DND-41 (cell line): ENCODE data around the gene ARHGEF12.

Source experiments
- EZH2 ChIP-seq: IDR thresholded peaks from 3 replicates; pipeline ENCODE4 v1.6.1; 2012; ENCODE audit warnings: borderline replicate concordance, low read depth, mild to moderate bottlenecking, moderate library complexity, low read length, inconsistent platforms; ENCODE audit not compliant: severe bottlenecking
- TF ChIP-seq, protein P1 (sequence below): IDR thresholded peaks from 2 replicates; pipeline ENCODE4 v1.5.1; 2012; ENCODE audit warnings: borderline replicate concordance, low read length, moderate library complexity, mild to moderate bottlenecking; ENCODE audit not compliant: poor library complexity, severe bottlenecking; ENCODE audit errors: extremely low read depth

DNA sequence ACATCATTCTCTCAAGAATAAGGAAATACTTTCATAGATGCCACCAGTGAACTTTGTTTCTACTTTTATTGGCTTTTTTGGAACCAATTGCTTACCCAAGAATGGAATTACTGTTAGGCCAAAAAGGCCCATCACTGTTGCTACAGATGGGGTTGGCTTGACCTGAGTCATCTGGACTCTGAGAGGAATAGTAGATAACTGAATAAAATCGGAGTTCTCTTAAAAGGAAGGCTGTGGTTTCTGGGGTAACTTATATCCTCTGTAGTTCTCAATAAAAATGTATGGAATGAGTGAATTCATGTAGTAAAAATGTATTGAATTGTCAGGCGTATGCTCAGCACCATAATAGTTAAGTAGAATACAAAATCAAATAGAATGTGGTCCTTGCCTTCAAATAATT is 56.6 kb downstream of the ARHGEF12 start:
- TF ChIP-seq, protein P1, sequence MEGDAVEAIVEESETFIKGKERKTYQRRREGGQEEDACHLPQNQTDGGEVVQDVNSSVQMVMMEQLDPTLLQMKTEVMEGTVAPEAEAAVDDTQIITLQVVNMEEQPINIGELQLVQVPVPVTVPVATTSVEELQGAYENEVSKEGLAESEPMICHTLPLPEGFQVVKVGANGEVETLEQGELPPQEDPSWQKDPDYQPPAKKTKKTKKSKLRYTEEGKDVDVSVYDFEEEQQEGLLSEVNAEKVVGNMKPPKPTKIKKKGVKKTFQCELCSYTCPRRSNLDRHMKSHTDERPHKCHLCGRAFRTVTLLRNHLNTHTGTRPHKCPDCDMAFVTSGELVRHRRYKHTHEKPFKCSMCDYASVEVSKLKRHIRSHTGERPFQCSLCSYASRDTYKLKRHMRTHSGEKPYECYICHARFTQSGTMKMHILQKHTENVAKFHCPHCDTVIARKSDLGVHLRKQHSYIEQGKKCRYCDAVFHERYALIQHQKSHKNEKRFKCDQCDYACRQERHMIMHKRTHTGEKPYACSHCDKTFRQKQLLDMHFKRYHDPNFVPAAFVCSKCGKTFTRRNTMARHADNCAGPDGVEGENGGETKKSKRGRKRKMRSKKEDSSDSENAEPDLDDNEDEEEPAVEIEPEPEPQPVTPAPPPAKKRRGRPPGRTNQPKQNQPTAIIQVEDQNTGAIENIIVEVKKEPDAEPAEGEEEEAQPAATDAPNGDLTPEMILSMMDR: no peak
- TF ChIP-seq EZH2: no peak
